GM19025 (cell line): ENCODE data around the gene FPR2.
"Not testable (repeated sequence)": the region's sequence is repeated elsewhere in the genome, so short reads cannot be mapped to it uniquely, and the experiment has no call there.

ENCODE experiments used
- ATAC-seq: cut with Tn5 transposase; IDR thresholded peaks from one replicate; pipeline ENCODE4 v1.9.1; 2021; ENCODE audit warnings: mild to moderate bottlenecking, low read depth, moderate library complexity; ENCODE audit not compliant: unreplicated experiment

Gene FPR2

GRCh38 chr19:51803519-51803918 is 42.5 kb downstream of the FPR2 start:
- ATAC-seq, result no peak

GRCh38 chr19:51803967-51804366 is 43.0 kb downstream of the FPR2 start:
- ATAC-seq, result no peak

- not testable (repeated sequence) for ATAC-seq
Measured at GRCh38 chr19:51804789-51805188, 43.8 kb downstream of the FPR2 start.

- ATAC-seq, result not testable (repeated sequence)
Measured at GRCh38 chr19:51805396-51805795, 44.4 kb downstream of the FPR2 start.

GRCh38 chr19:51806571-51806970 is 45.6 kb downstream of the FPR2 start:
- ATAC-seq, result not testable (repeated sequence)

- ATAC-seq, result no peak
Measured at GRCh38 chr19:51807111-51807701, 46.2 kb downstream of the FPR2 start.

GRCh38 chr19:51807925-51808324 is 46.9 kb downstream of the FPR2 start:
- ATAC-seq, result no peak

GRCh38 chr19:51808333-51808986 is 47.5 kb downstream of the FPR2 start:
- no peak for ATAC-seq

- ATAC-seq, result no peak
Measured at GRCh38 chr19:51809787-51810186, 48.8 kb downstream of the FPR2 start.

- no peak for ATAC-seq
Measured at GRCh38 chr19:51810223-51810622, 49.2 kb downstream of the FPR2 start.

GRCh38 chr19:51811344-51811743 is 50.4 kb downstream of the FPR2 start:
- ATAC-seq, result no peak

- ATAC-seq, result no peak
Measured at GRCh38 chr19:51815043-51815442, 54.1 kb downstream of the FPR2 start.

GRCh38 chr19:51816711-51817110 is 55.7 kb downstream of the FPR2 start:
- no peak for ATAC-seq

- no peak for ATAC-seq
Measured at GRCh38 chr19:51820011-51820410, 59.0 kb downstream of the FPR2 start.
